ENCODE results near the gene TPPP. TPM values are rescaled to one million over a fixed set of nuclear protein-coding genes. Genes with fewer than 3 reads are reported as not detected.
A peak's percentile ranks its signal among the peaks of the same experiment; 100 is the strongest.
"Not testable (repeated sequence)": the region's sequence is repeated elsewhere in the genome, so short reads cannot be mapped to it uniquely, and the experiment has no call there.

The TPPP gene
- total and polyA plus RNA-seq, 2 of the 13 experiments (the other 11 are each of a cell fraction or from before 2014, with no cell fraction given): 0.07 TPM; not detected in 1

DNA sequence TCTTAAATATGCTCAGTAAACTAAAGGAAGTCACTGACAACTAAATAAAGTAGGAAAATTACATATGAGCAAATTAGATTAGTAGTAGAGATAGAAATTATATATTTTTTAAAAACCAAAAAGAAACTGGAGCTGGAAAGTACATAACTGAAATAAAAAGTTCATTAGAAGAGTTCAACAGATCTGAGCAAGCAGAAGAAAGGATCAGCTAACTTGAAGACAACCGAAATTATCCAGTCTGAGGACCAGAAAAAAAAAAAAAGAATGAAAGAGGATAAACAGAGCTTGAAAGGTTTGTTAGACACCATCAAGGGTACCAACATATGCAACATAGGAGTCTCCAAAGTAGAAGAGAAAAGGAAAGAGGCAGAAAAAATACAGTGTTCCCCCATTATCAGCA, 26.2 kb upstream of the TPPP start:
- FAIRE-seq; H3K4me1 ChIP-seq (ENCODE audit: insufficient read depth, low read length); H2AFZ ChIP-seq (ENCODE audit: low read length); H3K27ac ChIP-seq (ENCODE audit: extremely low read length, insufficient read depth, low read length); POLR2A ChIA-PET; H3K4me2 ChIP-seq (ENCODE audit: low read depth, low read length); H3K79me2 ChIP-seq (ENCODE audit: insufficient read depth, low read length); DNase-seq (ENCODE audit: low spot score); CTCF ChIA-PET (ENCODE audit: low intra/inter-chr PET ratio, low total read pairs); H3K36me3 ChIP-seq (replicated peaks in 1 of 2; ENCODE audit: control insufficient read depth in 1 of 2, insufficient read depth in 2 of 2, low read length in 2 of 2); H3K27me3 ChIP-seq (ENCODE audit: control insufficient read depth in 1 of 2, insufficient read depth in 2 of 2, low read length in 2 of 2); ATAC-seq; H3K9me3 ChIP-seq (ENCODE audit: low read length); H4K20me1 ChIP-seq (ENCODE audit: insufficient read depth, low read length); H3K4me3 ChIP-seq (replicated peaks in 1 of 3; ENCODE audit: insufficient read depth in 1 of 3, low read depth in 2 of 3, low read length in 3 of 3); intact Hi-C loops (cut with micrococcal nuclease; ENCODE audit: unreplicated experiment); BruUV-seq (replicated peaks); H3K9ac ChIP-seq (ENCODE audit: insufficient read depth, low read depth, low read length): not testable (repeated sequence)
- 3% methylated on average over 1 of the region's 1 CpG for WGBS (ENCODE audit: low lambda C conversion rate)
- TF ChIP-seq ZNF160 (CRISPR knock-in tag; IDR thresholded peaks at IDR 0.05): peak; percentile 97
- in situ Hi-C loops (cut with HindIII; ENCODE audit: extremely low pct_ligation_motif_present, low pct_unique_long_range_greater_than_20kb): loop anchor here (5.0 kb wide), 1 partner anchor 78 kb away; no protein-coding TSS in a partner anchor

DNA sequence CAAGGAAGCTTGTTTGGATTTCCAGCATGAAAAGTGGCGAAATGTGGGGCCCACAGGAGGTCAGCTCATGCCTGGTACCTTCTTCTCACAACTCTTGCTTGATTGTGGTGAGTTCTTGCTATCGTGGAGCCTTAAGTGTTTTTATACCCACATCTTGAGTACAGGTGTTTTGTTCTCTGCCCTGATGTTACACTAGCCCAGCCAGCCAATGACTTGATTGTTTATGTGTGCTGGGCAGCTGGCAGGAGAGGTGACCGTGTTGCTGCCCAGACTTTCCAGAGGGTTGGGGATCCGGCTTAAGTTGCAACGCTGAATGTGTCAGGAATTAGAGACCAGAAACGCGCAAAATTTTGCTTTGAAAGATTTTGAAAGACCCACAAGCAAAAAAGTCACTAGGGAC, 24.0 kb upstream of the TPPP start:
- H4K20me1 ChIP-seq (ENCODE audit: insufficient read depth, low read length): no peaks in the 10 kb centered on the region
- ATAC-seq (no peak), DNase-seq (ENCODE audit: low spot score) (no peak), FAIRE-seq (no peak)
- peaks cover 6% of the 10 kb centered on the region; the same call in 1 of the 2 replicates for H3K9me3 ChIP-seq (ENCODE audit: low read length)
- no peak overlapping the region for H3K27ac ChIP-seq (ENCODE audit: extremely low read length, insufficient read depth, low read length)
- POLR2A ChIA-PET: no interaction called here
- H3K9ac ChIP-seq (ENCODE audit: insufficient read depth, low read depth, low read length): no peak overlapping the region
- H3K27me3 ChIP-seq (ENCODE audit: control insufficient read depth in 1 of 2, insufficient read depth in 2 of 2, low read length in 2 of 2): no peaks in the 10 kb centered on the region
- CTCF ChIA-PET (ENCODE audit: low intra/inter-chr PET ratio, low total read pairs): no interaction called here
- intact Hi-C loops (cut with micrococcal nuclease; ENCODE audit: unreplicated experiment) (no loop called here), in situ Hi-C loops (cut with HindIII; ENCODE audit: extremely low pct_ligation_motif_present, low pct_unique_long_range_greater_than_20kb) (loop anchor here (5.0 kb wide), 1 partner anchor 80 kb away; no protein-coding TSS in a partner anchor)
- TF ChIP-seq NFKB2 (CRISPR knock-in tag; IDR thresholded peaks at IDR 0.05; ENCODE audit: borderline replicate concordance): no peak
- TF ChIP-seq JUNB (CRISPR knock-in tag; IDR thresholded peaks at IDR 0.05; ENCODE audit: borderline replicate concordance): no peak
- TF ChIP-seq ZNF296 (CRISPR knock-in tag; conservative IDR thresholded peaks at IDR 0.05): no peak
- no peak overlapping the region for H2AFZ ChIP-seq (ENCODE audit: low read length)
- no peaks in the 10 kb centered on the region for H3K36me3 ChIP-seq (replicated peaks in 1 of 2; ENCODE audit: control insufficient read depth in 1 of 2, insufficient read depth in 2 of 2, low read length in 2 of 2)
- 28% methylated on average over 7 of the region's 7 CpGs for WGBS (ENCODE audit: low lambda C conversion rate)
- H3K79me2 ChIP-seq (ENCODE audit: insufficient read depth, low read length): no peaks in the 10 kb centered on the region
- no peak overlapping the region for H3K4me3 ChIP-seq (replicated peaks in 1 of 3; ENCODE audit: insufficient read depth in 1 of 3, low read depth in 2 of 3, low read length in 3 of 3)
- no TSS peak for BruUV-seq (replicated peaks)
- no peak overlapping the region for H3K4me2 ChIP-seq (ENCODE audit: low read depth, low read length)
- no peaks in the 10 kb centered on the region for H3K4me1 ChIP-seq (ENCODE audit: insufficient read depth, low read length)

All from HepG2 (cell line).